HS-27A (cell line): ENCODE measurements around the gene VGF.
"Not testable (repeated sequence)": the region's sequence is repeated elsewhere in the genome, so short reads cannot be mapped to it uniquely, and the experiment has no call there.

Source experiments
- DNase-seq: peaks from one replicate; pipeline ENCODE4 v3.0.0-alpha.2; 2012; ENCODE audit warnings: low read depth, missing footprints

VGF gene

DNA sequence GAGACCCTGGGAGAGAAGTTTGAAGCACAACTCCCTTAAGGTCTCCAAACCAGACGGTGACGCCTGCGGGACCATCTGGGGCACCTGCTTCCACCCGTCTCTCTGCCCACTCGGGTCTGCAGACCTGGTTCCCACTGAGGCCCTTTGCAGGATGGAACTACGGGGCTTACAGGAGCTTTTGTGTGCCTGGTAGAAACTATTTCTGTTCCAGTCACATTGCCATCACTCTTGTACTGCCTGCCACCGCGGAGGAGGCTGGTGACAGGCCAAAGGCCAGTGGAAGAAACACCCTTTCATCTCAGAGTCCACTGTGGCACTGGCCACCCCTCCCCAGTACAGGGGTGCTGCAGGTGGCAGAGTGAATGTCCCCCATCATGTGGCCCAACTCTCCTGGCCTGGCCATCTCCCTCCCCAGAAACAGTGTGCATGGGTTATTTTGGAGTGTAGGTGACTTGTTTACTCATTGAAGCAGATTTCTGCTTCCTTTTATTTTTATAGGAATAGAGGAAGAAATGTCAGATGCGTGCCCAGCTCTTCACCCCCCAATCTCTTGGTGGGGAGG is 27.6 kb downstream of the VGF start:
- DNase-seq, result no peak

DNA sequence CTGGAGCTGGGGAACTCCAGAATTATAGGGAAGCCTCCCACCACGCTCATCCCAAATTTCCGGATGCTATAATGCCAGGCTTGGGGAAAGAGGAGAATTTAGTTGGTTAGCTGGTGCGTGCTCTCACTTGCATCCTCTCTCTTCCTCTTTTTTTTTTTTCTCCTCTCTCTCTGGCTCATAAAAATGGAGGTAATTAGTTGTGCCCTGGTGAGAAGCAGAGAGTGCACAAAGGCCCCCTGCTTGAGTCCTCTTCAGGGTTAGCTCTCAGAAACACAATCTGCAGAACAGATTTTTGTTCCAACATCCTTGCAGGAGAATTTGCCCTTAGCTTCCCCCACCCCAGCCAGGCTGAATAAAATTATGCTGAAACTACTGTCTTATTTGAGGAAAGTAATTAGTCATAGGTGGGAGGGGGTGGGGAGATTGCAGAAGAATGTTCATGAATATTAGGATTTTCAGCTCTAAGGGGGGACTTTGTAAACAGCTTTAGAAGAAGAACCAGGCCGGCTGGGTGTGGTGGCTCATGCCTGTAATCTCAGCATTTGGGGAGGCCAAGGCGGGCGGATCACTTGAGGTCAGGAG is 30.9 kb downstream of the VGF start:
- DNase-seq, result no peak

DNA sequence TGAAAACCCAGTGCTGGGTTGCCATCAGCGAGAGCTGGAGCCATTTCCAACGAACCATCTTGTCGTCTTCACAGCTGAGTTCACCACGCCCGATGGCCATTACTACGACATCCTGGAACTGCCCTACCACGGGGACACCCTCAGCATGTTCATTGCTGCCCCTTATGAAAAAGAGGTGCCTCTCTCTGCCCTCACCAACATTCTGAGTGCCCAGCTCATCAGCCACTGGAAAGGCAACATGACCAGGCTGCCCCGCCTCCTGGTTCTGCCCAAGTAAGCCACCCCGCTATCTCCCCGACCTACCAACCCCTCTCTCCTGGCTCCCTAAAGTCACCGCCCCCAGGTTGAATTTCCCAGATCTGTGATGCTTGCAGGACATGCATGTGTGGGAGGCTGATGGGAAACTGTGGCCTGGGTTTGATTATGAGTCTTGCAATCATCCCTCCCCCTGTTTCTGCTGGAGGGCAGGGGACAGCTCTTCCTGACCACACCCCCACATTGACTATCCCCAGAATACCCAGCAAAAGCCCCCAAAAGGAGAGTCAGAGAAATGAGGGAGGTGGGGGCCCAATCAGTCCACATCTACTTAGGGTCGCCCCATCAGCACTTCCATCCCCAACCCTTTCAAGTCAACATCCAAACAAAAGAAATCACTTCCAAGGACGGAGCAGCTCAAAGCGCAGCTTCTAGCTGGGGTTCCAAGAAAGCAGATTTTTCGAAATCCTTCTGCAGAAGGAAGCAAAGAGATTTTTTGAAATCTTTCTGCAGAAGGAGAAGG is 31.6 kb downstream of the VGF start:
- no peak for DNase-seq

DNA sequence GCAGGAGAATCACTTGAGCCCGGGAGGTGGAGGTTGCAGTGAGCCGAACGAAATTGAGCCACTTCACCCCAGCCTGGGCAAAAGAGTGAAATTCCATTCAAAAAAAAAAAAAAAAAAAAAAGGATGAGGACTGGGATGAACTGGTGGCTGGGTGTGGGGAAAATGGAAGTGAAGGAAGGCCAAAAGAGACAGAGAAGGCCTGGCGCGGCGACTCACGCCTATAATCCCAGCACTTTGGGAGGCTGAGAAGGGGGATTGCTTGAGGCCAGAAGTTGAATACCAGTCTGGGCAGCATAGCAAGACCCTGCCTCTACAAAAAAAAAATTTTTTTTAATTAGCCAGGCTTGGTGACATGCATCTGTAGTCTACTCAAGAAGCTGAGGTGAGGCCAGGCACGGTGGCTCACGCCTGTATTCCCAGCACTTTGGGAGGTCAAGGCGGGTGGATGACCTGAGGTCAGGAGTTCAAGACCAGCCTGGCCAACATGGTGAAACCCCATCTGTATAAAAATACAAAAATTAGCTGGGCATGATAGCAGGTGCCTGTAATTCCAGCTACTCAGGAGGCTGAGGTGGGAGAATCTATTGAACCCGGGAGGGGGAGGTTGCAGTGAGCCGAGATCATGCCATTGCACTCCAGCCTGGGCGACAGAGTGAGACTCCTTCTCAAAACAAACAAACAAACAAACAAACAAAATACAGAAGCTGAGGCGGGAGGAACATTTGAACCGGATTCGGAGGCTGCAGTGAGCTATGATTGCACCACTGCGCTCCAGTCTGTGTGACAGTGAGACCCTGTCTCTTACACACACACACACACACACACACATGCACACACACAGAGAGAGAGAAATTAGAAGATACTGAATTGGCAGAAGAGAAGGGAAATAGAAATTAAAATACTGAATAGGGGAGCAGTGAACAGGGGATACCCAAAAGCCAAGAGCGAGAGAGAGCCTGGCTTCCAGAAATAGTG is 32.5 kb downstream of the VGF start:
- not testable (repeated sequence) for DNase-seq

DNA sequence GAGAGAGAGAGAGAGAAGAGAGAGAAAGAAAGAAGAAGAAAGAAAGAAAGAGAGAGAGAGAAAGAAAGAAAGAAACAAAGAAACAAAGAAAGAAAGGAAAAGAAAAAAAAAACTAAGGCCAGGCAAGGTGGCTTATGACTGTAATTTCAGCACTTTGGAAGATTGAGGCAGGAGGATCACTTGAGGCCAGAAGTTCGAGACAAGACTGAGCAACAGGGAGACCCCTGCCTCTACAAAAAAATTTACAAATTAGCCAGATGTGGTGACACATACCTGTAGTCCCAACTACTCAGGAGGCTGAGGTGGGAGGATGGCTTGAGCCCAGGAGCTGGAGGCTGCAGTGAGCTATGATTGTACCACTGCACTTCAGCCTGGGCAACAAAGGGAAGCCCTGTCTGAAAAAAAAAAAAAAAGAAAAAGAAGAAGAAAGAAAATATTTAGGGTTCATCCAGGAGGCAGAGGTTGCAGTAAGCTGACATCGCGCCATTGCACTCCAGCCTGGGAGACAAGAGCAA is 35.7 kb downstream of the VGF start:
- no peak for DNase-seq

DNA sequence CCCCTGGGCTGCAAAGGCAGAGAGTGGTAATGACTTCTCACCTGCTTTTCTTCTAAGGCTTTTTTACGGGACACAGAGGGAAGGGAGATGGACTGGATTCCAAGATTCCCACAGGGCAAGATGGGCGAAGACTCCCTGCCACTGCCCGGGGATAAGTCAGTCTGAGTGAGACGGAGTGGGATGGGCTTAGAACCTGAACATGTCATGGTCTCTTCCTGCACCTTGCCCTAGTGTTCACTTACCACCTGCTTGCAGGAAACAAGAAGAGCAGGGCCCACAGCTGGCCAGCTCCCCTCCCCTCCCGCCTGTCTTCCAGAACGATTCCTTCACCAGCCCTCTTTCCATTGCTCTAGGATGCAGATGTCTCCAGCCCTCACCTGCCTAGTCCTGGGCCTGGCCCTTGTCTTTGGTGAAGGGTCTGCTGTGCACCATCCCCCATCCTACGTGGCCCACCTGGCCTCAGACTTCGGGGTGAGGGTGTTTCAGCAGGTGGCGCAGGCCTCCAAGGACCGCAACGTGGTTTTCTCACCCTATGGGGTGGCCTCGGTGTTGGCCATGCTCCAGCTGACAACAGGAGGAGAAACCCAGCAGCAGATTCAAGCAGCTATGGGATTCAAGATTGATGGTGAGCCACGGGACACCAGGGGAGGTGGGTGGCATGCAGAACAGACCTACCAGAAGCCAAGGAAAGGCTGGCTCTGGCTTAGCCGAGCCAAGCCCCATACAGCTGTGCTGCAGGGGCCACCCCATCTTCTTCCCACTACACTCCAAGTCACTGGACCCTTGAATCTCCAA is 37.1 kb downstream of the VGF start:
- DNase-seq, result no peak

DNA sequence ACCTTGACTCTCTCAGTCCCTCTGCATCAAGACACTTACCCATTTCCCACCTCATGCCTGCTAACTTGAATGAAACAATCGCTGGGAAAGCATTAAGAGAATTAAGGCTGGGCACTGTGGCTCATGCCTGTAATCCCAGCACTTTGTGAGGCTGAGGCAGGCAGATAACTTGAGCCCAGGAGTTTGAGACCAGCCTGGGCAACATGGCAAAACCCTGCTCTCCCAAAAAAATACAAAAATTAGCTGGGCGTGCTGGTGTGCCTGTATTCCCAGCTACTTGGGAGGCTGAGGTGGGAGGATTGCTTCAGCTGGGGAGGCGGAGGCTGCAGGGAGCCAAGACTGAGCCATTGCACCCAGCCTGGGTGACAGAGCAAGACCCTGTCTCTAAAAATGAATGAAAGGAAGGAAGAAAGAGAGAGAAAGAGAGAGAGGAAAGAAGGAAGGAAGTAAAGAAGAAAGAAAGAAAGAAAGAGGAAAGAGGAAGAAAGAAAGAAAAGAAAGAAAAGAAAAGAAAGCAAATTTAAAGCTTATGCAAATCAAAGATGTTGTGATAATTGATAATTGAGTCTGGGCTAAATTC is 37.8 kb downstream of the VGF start:
- no peak for DNase-seq

DNA sequence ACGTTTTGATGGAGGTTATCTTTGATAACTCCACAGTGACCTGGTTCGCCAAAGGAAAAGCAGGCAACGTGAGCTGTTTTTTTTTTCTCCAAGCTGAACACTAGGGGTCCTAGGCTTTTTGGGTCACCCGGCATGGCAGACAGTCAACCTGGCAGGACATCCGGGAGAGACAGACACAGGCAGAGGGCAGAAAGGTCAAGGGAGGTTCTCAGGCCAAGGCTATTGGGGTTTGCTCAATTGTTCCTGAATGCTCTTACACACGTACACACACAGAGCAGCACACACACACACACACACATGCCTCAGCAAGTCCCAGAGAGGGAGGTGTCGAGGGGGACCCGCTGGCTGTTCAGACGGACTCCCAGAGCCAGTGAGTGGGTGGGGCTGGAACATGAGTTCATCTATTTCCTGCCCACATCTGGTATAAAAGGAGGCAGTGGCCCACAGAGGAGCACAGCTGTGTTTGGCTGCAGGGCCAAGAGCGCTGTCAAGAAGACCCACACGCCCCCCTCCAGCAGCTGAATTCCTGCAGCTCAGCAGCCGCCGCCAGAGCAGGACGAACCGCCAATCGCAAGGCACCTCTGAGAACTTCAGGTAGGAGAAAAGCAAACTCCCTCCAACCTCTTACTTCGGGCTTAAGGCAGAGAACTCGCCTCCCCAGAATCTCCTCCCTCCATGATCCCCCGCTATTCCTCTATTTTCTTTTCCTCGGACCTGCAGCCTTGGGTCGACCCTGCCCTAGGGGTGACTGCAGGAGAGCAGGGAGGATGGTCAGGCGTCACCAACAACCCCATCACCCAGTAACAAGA is 38.5 kb downstream of the VGF start, which contains the start of gene SERPINE1:
Gene SERPINE1, plus strand, starts transcription at position 454 of the 809 bp plus-strand sequence. CDS start 1,290 bp downstream, outside the sequence.
- DNase-seq, result peak; percentile 92

DNA sequence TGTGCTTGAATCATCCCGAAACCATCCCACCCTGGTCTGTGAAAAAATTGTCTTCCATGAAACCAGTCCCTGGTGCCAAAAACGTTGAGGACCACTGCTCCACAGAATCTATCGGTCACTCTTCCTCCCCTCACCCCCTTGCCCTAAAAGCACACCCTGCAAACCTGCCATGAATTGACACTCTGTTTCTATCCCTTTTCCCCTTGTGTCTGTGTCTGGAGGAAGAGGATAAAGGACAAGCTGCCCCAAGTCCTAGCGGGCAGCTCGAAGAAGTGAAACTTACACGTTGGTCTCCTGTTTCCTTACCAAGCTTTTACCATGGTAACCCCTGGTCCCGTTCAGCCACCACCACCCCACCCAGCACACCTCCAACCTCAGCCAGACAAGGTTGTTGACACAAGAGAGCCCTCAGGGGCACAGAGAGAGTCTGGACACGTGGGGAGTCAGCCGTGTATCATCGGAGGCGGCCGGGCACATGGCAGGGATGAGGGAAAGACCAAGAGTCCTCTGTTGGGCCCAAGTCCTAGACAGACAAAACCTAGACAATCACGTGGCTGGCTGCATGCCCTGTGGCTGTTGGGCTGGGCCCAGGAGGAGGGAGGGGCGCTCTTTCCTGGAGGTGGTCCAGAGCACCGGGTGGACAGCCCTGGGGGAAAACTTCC is 39.2 kb downstream of the VGF start:
- no peak for DNase-seq

DNA sequence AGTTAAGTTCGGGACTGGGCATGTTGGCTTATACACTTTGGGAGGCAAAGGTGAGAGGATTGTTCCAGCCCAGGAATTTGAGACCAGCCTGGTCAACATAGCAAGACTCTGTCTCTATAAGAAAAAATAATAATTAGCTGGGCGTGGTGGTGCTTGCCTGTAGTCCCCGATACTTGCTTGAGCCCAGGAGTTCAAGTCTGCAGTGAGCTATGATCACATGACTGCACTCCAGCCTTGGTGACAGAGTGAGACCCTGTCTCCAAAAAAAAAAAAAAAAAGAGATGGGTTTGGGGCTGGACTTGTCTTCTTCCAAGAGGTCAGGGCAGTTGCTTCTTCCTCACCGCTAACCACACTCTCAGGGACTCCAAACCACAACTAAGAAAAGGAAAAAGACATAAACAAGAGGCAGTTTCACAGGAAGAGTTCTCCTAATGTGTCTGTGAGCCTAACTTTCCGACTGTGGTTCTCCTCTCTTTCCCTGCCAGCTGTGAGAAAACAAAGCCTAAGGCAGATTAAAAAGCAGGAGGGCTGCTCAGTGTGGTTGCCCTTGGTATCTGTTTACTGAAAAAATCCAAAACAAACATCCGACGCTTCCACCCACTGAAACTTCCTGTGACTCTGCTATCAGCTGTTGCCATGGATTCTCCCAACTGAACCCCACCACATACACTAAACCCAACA is 40.9 kb downstream of the VGF start:
- no peak for DNase-seq

DNA sequence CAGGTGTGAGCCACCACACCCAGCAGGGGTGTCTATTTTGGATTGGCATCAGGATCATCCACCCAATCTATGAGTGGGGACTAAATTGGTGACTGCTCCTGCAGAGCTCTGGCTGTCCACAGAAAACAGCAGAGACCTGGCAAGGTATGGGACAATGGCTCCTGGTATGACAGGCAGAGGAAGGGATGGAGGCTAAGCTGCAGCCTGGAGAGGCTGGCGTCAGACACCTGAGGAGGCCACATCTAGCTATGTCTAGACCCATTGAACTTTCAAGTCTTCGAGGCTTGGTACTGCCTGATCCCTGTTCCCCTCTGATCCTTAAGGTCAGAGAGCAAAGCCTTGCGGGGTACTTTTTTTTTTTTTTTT is 41.7 kb downstream of the VGF start:
- DNase-seq, result no peak

DNA sequence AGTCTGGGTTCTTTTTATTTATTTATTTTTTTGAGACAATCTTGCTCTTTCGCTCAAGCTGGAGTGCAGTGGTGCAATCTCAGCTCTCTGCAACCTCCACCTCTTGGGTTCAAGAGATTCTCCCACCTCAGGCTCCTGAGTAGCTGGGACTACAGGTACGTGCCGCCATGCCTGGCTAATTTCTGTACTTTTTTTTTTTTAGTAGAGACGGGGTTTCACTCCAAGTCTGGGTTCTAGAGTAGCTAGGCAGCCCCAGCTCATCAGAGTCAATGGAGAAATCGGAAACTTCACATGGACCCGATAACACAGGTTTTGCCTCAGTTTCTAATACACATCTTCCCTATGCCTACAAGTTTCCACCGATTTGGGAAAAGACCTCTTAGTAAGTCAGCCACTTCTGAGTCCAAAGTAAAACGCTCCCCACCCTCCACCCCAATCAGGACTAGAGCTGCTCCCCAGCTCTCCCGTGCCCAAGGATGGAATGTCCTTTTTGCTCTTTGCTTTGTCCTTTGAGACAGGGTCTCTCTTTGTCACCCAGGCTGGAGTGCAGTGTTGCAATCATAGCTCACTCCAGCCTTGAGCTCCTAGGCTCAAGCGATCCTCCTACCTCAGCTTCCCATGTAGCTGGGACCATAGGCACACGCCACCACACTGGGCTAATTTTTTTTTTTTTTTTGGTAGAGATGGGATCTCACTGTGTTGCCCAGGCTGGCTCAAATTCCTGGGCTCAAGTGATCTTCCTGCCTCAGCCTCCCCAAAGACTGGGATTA is 42.3 kb downstream of the VGF start:
- DNase-seq, result no peak

DNA sequence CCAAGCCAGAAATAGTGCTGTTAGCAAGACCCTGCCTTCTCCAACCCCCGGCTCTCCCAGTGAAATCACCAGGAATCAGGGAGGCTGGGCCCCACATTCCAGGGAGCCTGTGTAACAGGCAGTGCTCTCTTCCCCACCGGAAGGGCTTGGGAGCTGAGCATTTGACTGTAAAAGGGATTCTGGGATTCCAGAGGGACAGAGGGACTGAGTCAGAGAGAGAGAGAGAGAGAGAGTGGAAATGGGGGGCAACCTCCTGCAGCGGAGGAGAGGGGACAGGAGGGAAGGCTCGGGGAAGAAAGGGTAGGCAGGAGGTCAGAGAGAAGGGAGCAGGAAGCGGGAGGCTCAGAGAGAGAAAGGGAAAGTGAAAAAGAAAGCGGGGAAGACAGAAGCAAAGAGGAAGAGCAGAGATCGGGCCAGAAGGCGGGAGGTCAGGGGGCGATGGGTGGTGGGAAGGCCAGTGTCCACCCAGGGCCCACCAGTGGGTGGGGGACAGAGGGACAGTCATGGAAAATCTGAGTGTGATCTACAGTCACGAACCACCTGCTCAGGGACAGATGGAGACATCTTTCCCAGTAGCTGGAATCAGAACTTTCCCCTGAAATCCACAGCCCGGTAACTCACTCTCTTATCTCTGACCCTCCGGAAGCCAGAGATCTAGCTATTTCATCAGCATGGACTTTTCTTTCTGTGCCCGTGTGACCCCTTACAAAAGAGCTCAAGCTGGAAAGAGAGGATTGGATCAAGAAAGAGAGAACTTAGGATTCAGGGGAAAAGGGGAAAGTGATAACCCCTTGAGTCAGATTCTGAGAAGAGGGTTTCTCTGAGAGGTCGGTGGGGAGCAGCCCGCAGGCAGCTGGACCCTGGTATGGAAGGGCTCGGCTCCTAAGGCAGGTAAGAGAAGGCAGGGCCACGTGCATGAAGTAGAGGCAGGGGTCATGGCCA is 43.1 kb downstream of the VGF start:
- peak; percentile 93 for DNase-seq

DNA sequence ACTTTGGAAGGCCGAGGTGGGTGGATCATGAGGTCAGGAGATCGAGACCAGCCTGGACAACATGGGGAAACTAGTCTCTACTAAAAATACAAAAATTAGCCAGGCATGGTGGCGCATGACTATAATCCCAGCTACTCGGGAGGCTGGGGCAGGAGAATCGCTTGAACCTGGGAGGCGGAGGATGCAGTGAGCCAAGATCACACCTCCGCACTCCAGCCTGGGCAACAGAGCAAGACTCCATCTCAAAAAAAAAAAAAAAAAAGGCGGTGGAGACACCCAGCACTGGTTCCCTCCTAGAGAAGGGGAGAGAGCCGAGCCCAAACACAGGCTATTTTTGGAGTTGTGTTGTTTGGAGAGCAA is 43.8 kb downstream of the VGF start:
- not testable (repeated sequence) for DNase-seq

DNA sequence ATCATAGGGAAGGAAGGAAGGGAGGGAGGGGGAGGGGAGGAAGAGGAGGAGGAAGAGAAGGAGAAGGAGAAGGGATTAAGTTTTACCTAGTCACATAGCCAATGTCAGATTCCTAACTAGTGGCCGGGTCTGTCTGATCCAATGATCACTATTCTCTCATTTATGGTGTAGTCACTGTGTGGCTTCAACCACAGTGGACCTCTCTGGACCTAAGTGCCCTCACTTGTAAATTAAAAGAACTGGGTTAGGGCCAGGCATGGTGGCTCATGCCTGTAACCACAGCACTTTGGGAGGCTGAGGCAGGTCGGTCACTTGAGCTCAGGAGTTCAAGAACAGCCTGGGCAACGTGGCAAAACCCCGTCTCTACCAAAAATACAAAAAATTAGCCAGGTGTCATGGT is 45.1 kb downstream of the VGF start:
- DNase-seq, result no peak

DNA sequence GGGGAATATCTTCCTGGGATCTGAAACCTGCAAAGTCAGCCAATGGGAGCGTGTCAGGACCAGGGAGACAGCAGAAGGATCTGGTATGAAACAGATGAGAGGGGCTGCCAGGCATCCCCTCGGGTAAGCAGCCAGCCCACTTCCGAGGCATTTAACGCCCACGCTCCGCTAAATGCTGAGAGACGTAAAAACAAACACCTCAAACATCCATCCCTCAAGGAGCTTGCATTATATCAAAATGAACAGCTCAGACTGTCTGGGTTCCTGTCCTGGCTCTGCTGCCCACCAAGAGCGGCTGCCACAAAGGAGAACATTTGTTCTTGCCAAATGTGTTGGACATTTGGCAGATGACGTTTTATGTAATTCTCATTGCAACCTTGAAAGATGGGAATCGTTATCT is 45.5 kb downstream of the VGF start:
- no peak for DNase-seq

DNA sequence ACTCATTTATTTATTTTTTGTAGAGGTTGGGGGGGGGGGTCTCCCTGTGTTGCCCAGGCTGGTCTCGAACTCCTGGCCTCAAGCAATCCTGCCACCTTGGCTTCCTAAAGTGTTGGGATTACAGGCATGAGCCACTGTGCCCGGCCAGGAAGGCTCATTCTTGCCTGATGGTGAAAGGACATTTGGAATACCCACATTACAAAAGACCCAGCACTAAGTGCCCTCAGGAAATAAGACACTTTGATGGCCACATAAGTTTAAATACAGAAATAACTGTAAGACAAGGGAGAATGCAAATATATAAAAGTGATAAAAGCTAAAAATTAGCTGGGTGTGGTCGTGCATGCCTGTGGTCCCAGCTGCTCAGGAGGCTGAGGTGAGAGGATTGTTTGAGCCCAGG is 46.5 kb downstream of the VGF start:
- no peak for DNase-seq
